Mesendoderm (in vitro differentiated cells): Measurements from ENCODE around the gene MACROH2A1.

Experiments
- DNase-seq: peaks from one replicate; pipeline ENCODE4 v3.0.0; 2013
- H2AK5ac ChIP-seq: 2 replicates; pipeline ENCODE4 v1.6.1; 2013; ENCODE audit warnings: low read length, inconsistent platforms
- H2BK120ac ChIP-seq: 2 replicates; pipeline ENCODE4 v1.6.1; 2013; ENCODE audit warnings: low read depth, mild to moderate bottlenecking, low read length, moderate library complexity, mixed read lengths
- H2BK15ac ChIP-seq: replicated peaks from 2 replicates; pipeline ENCODE4 v1.6.1; 2013; ENCODE audit warnings: low read depth, mild to moderate bottlenecking, moderate library complexity
- H2BK5ac ChIP-seq: 2 replicates; pipeline ENCODE4 v1.6.1; 2013; ENCODE audit warnings: low read length, inconsistent platforms
- H3K18ac ChIP-seq: 2 replicates; pipeline ENCODE4 v1.6.1; 2013; ENCODE audit warnings: mild to moderate bottlenecking, low read length, mixed read lengths
- H3K23ac ChIP-seq: one replicate; pipeline ENCODE4 v1.6.1; 2013; ENCODE audit warnings: low read length
- H3K27ac ChIP-seq: 2 replicates; pipeline ENCODE4 v1.5.1; 2013; ENCODE audit warnings: low read depth, mild to moderate bottlenecking, inconsistent platforms, low read length, moderate library complexity
- H3K27me3 ChIP-seq: 2 replicates; pipeline ENCODE4 v1.6.1; 2013; ENCODE audit warnings: low read length, control low read depth, mild to moderate bottlenecking, inconsistent platforms; ENCODE audit not compliant: insufficient read depth, poor library complexity
- H3K36me3 ChIP-seq: 2 replicates; pipeline ENCODE4 v1.6.1; 2013; ENCODE audit warnings: low read length, inconsistent platforms; ENCODE audit not compliant: control insufficient read depth, insufficient read depth
- H3K4ac ChIP-seq: one replicate; pipeline ENCODE4 v1.6.1; 2013; ENCODE audit warnings: low read depth, mild to moderate bottlenecking, low read length, moderate library complexity
- H3K4me1 ChIP-seq: 2 replicates; pipeline ENCODE4 v1.6.1; 2013; ENCODE audit warnings: low read depth, low read length, inconsistent platforms; ENCODE audit not compliant: control insufficient read depth
- H3K4me2 ChIP-seq: 2 replicates; pipeline ENCODE4 v1.6.1; 2013; ENCODE audit warnings: low read length
- H3K4me3 ChIP-seq: 2 replicates; pipeline ENCODE4 v1.5.1; 2013; ENCODE audit warnings: mild to moderate bottlenecking, low read length
- H3K56ac ChIP-seq: one replicate; pipeline ENCODE4 v1.6.1; 2013; ENCODE audit warnings: low read length
- H3K79me1 ChIP-seq: 2 replicates; pipeline ENCODE4 v1.6.1; 2013; ENCODE audit warnings: low read length, inconsistent platforms
- H3K79me2 ChIP-seq: 2 replicates; pipeline ENCODE4 v1.6.1; 2013; ENCODE audit warnings: mild to moderate bottlenecking, low read length; ENCODE audit not compliant: control insufficient read depth, insufficient read depth
- H3K9ac ChIP-seq: 2 replicates; pipeline ENCODE4 v1.6.1; 2013; ENCODE audit warnings: low read length, inconsistent platforms
- H4K5ac ChIP-seq: one replicate; pipeline ENCODE4 v1.6.1; 2013; ENCODE audit warnings: low read length
- H4K8ac ChIP-seq: one replicate; pipeline ENCODE4 v1.6.1; 2013; ENCODE audit warnings: low read depth, mild to moderate bottlenecking, control low read depth, low read length, moderate library complexity
- WGBS: extraction: QIAGEN DNeasy Blood & Tissue Kit; methylation state at CpG from one replicate; pipeline ENCODE4 v1.1.7; 2013; ENCODE audit warnings: low lambda C conversion rate, missing lambda C conversion rate; ENCODE audit not compliant: insufficient coverage; ENCODE audit errors: extremely low coverage; 5-methylcytosine and 5-hydroxymethylcytosine counted together

The MACROH2A1 gene

DNA sequence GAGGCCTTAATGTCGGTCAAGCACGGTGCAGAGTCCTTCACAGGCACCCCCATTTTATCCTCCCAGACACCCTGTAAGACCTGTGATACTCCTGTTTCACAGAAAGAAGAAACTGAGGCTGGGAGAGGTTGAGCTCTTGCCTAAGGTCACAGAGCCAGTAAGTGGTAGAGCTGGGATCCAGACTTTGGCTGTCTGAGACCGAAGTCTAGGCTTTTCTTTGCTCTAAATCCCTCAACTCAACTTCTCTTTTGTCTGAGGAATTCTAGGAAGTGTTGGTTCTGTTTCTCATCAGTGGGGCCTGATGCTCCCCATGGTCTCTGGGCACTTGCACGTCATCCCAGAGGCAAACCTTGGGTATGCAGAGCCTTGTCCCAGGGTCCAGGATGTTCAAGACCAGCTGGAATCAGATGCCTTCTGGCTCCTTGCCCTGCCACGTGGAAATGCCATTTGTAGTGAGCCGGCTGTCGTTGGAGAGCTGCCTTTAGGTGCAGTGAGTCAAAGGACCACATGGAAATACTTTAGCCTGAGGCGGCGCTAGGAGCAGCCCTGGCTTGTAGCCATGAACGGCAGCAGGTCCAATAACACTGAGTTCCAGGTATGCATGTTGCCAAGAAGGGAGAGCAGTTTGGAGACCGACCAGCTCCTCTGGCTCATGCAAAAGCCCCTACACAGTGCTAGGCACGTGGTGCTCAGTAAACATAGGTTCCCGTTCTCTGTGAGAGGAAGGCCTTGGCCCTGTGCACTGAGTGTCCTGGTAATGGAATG is 38.9 kb upstream of the MACROH2A1 start:
- no peak overlapping the region for H4K5ac ChIP-seq
- H2BK120ac ChIP-seq, result no peak overlapping the region
- H3K36me3 ChIP-seq, result no peaks in the 10 kb centered on the region
- no peaks in the 10 kb centered on the region for H3K27me3 ChIP-seq
- H3K79me1 ChIP-seq, result no peaks in the 10 kb centered on the region
- no CpG with 5 or more reads among the region's 13 CpGs for WGBS
- H3K4ac ChIP-seq, result no peak overlapping the region
- H3K79me2 ChIP-seq, result no peaks in the 10 kb centered on the region
- no peak overlapping the region for H3K27ac ChIP-seq
- H3K18ac ChIP-seq, result no peak overlapping the region
- no peak for DNase-seq
- H3K56ac ChIP-seq, result no peak overlapping the region
- no peak overlapping the region for H2AK5ac ChIP-seq
- no peak overlapping the region for H3K9ac ChIP-seq
- H2BK15ac ChIP-seq, result no peak overlapping the region
- no peak overlapping the region for H3K4me3 ChIP-seq
- no peak overlapping the region for H2BK5ac ChIP-seq
- peaks cover 2% of the 10 kb centered on the region for H3K4me1 ChIP-seq
- H3K23ac ChIP-seq, result no peak overlapping the region
- H4K8ac ChIP-seq, result no peak overlapping the region
- no peak overlapping the region for H3K4me2 ChIP-seq

DNA sequence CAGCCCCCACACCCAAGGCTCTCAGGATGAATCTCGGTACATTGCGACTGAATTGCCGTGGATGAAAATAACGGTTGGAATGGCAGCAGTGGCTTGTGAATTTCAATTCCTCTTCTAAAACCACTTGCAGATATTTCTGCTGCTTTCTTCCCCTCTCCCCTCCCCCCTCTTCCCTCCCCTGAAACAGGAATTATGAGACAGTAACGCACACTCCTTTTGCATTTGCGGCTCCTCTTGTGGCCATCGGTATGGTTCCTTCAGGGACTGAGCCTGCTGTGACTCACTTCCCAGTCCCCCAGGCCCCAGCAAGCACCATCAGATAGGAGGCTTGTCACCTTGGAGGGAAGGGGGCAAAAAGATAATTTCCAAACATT is 38.4 kb upstream of the MACROH2A1 start:
- no peaks in the 10 kb centered on the region for H3K79me2 ChIP-seq
- DNase-seq, result no peak
- H3K27ac ChIP-seq, result no peak overlapping the region
- H3K27me3 ChIP-seq, result no peaks in the 10 kb centered on the region
- H2AK5ac ChIP-seq, result no peak overlapping the region
- H3K79me1 ChIP-seq, result no peaks in the 10 kb centered on the region
- H2BK120ac ChIP-seq, result no peak overlapping the region
- no peak overlapping the region for H3K23ac ChIP-seq
- H3K4me3 ChIP-seq, result no peak overlapping the region
- no peak overlapping the region for H3K18ac ChIP-seq
- H2BK15ac ChIP-seq, result no peak overlapping the region
- H3K4me2 ChIP-seq, result no peak overlapping the region
- no peak overlapping the region for H4K8ac ChIP-seq
- no peak overlapping the region for H3K9ac ChIP-seq
- no peaks in the 10 kb centered on the region for H3K36me3 ChIP-seq
- H2BK5ac ChIP-seq, result no peak overlapping the region
- no CpG with 5 or more reads among the region's 7 CpGs for WGBS
- H3K56ac ChIP-seq, result no peak overlapping the region
- no peak overlapping the region for H4K5ac ChIP-seq
- no peak overlapping the region for H3K4ac ChIP-seq
- H3K4me1 ChIP-seq, result peaks cover 2% of the 10 kb centered on the region

GRCh38 chr5:135436951-135437418 is 38.0 kb upstream of the MACROH2A1 start:
- Histone ChIP-seq H3K4me2 (no peak overlapping the region), H2BK5ac (no peak overlapping the region), H3K23ac (no peak overlapping the region), H3K27me3 (no peaks in the 10 kb centered on the region), H3K18ac (no peak overlapping the region), H3K36me3 (no peaks in the 10 kb centered on the region), H3K9ac (no peak overlapping the region), H3K79me1 (no peaks in the 10 kb centered on the region), H3K79me2 (no peaks in the 10 kb centered on the region), H4K8ac (no peak overlapping the region), H3K4me1 (peaks cover 2% of the 10 kb centered on the region), H3K4me3 (no peak overlapping the region), H2BK15ac (no peak overlapping the region), H2BK120ac (no peak overlapping the region), H4K5ac (no peak overlapping the region), H2AK5ac (no peak overlapping the region), H3K56ac (no peak overlapping the region), H3K4ac (no peak overlapping the region), H3K27ac (no peak overlapping the region)
- no CpG with 5 or more reads among the region's 7 CpGs for WGBS
- DNase-seq, result no peak

DNA sequence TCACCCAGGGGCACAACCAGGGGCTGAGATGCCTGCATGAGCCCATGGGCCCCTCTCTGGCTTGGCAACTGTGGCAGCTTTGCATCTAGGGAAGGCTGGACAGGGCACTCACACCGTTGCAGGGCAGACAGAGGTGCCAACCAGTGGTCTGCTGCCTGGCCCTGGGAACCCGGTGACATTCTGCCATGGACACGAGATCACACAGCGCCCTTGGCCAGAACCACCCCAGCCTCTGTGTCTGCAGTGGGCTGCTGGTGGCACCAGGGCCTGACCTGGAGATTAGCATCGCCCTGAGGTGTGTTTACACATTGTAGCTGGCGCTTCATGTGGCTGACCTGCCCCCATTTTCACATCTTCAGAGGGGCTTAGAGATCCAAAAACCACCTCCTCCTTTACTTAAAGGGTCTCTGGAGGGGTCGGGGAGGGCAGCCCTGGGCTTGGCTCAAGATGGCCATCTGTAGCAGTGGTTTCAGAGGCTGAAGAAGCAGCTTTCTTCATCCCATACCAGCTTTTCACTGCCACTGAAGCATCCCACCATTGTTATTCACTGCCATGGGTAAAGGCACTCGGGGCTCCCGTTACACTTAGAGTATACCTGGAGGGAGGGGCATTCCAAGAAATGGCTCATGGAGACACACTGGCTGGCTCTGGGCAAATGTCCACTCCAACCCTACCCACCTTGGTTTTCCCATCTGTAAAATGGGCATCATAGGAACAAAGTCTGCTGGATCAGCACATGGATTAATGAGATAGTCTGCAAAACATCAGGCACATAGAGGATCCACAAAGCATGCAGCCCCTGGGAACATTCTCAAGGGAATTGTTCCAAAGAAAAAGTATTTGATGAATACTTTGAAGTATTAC is 36.7 kb upstream of the MACROH2A1 start:
- H3K18ac ChIP-seq, result no peak overlapping the region
- no peaks in the 10 kb centered on the region for H3K36me3 ChIP-seq
- H3K27ac ChIP-seq, result no peak overlapping the region
- no CpG with 5 or more reads among the region's 9 CpGs for WGBS
- DNase-seq, result no peak
- H2AK5ac ChIP-seq, result no peak overlapping the region
- H3K23ac ChIP-seq, result no peak overlapping the region
- peaks cover 2% of the 10 kb centered on the region for H3K4me1 ChIP-seq
- no peak overlapping the region for H4K5ac ChIP-seq
- no peak overlapping the region for H3K9ac ChIP-seq
- no peak overlapping the region for H3K56ac ChIP-seq
- no peak overlapping the region for H2BK5ac ChIP-seq
- H3K79me2 ChIP-seq, result no peaks in the 10 kb centered on the region
- no peaks in the 10 kb centered on the region for H3K79me1 ChIP-seq
- no peak overlapping the region for H2BK120ac ChIP-seq
- H2BK15ac ChIP-seq, result no peak overlapping the region
- H3K27me3 ChIP-seq, result no peaks in the 10 kb centered on the region
- H3K4ac ChIP-seq, result no peak overlapping the region
- H4K8ac ChIP-seq, result no peak overlapping the region
- H3K4me3 ChIP-seq, result no peak overlapping the region
- no peak overlapping the region for H3K4me2 ChIP-seq

- H3K79me2 ChIP-seq, result no peaks in the 10 kb centered on the region
- no peak overlapping the region for H3K27ac ChIP-seq
- no peaks in the 10 kb centered on the region for H3K79me1 ChIP-seq
- H4K8ac ChIP-seq, result no peak overlapping the region
- H3K4me1 ChIP-seq, result peaks cover 2% of the 10 kb centered on the region
- peak overlapping the region; percentile 37 for H3K56ac ChIP-seq
- H2AK5ac ChIP-seq, result no peak overlapping the region
- no CpG with 5 or more reads among the region's 24 CpGs for WGBS
- H3K36me3 ChIP-seq, result no peaks in the 10 kb centered on the region
- no peak overlapping the region for H2BK120ac ChIP-seq
- no peak overlapping the region for H3K4me3 ChIP-seq
- H2BK15ac ChIP-seq, result no peak overlapping the region
- no peak overlapping the region for H3K18ac ChIP-seq
- no peaks in the 10 kb centered on the region for H3K27me3 ChIP-seq
- no peak for DNase-seq
- H3K4ac ChIP-seq, result no peak overlapping the region
- H4K5ac ChIP-seq, result no peak overlapping the region
- H3K4me2 ChIP-seq, result no peak overlapping the region
- no peak overlapping the region for H3K23ac ChIP-seq
- no peak overlapping the region for H2BK5ac ChIP-seq
- H3K9ac ChIP-seq, result no peak overlapping the region
These were observed 35.8 kb upstream of the MACROH2A1 start for GRCh38 chr5:135434591-135435466.
